NOMO-1 treated with DMSO at 0.1 percent for 48 hours (cell line): ENCODE data around the gene WNT16.
"Not testable (repeated sequence)": the region's sequence is repeated elsewhere in the genome, so short reads cannot be mapped to it uniquely, and the experiment has no call there.

Source experiments
- DNase-seq: peaks from one replicate; lab custom pipeline; 2025; ENCODE audit not compliant: unreplicated experiment; lab: John Stamatoyannopoulos, UW

Gene WNT16, protein sequence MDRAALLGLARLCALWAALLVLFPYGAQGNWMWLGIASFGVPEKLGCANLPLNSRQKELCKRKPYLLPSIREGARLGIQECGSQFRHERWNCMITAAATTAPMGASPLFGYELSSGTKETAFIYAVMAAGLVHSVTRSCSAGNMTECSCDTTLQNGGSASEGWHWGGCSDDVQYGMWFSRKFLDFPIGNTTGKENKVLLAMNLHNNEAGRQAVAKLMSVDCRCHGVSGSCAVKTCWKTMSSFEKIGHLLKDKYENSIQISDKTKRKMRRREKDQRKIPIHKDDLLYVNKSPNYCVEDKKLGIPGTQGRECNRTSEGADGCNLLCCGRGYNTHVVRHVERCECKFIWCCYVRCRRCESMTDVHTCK

DNA sequence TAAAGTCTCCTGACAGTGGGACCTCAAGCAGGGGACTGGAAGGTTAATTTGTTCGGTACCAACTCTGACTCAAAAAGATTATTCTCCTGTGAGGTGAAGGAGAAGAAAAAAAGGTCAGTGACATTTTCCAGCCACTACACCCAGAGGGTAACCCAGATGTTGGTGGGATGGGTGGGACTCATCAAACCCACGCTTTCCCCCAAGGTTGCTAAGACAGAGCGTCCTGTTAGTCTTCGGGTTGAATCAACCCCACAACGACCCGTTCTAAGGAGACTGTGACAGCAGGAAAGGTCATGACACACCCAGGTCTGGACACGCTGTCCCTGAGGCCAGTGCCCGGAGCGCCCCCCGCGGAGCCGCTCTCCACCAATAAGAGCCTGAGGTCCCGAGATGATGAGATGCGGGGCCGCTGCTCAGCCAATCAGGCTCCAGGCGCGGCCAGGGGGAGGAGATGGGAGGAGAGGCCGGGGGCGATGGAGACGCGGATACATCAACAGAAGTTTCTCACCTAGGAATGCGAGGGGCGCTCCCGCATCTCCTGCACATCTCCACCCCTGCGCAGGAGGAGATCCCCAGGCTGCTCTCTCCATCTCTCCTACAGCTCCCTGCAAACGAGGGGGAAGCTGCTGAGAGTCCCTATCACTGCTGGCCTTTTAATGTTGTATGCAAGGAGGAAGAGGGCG is at the start of gene WNT16:
Gene WNT16 (plus strand): TSS at position 493 of the 683 bp plus-strand sequence. CDS start 293 bp downstream, outside the sequence.
- DNase-seq = no peak

DNA sequence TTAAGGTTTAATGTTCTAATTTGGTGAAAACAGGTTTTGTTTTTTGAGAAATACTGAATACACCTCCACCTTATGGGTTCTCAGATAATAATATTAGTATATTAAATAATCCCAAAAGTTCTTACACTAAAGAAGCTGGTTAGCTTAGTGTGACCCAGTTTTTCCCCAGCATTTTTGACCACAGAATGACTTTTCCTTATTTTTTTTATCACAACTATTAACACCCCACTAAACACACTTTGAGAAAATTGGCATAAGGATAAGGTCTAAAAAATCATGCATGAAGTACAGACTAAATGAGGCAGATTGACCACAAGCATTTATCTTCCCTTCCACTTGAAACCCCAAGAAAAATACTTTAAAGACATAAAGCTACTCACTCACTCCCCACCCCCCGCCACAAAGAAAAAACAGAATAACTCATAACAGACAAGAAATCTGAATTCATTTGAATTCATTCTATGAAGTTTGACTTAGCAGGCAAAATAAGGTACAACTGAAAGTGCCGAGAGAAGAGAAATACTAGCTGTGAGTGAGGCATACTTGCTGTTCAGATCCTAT is 49.7 kb upstream of the WNT16 start:
- no peak for DNase-seq

DNA sequence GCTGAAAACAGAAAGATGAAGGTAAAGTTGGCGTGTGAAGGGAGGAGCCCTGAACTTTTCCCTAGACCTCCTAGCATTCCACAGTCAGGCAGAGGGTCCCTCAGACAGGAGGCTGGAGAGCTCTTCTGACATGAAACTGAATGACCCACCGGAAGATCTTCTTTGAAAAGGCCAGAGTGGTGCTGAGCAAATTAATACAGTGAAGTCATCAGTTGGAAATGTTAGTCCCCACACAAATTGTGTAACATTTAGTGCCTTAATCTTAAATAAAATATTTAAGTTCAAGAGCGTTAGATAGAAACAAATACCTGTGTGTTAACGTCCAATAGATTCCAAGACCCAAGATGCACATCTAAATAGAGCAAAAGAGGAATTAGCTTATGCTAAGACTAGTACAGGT is 49.0 kb upstream of the WNT16 start:
- no peak for DNase-seq

DNA sequence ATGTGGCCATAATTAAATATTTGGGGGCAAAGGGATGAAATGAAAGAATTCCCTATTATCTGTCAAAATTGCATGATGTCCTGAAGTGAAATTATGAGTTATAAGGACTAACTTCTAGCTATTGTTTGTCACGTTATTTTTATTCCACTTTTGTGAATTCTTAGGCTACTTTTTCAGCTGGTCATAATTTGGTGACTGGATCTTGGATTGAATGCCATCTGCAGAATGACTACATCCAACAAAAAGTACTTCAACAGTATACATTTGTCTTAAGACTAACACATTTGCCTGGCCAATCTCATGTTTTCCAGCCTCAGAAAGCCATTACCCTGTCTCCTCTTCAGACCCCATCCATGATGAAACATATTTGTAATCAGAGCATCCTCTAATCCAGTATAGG is 48.1 kb upstream of the WNT16 start:
- no peak for DNase-seq

DNA sequence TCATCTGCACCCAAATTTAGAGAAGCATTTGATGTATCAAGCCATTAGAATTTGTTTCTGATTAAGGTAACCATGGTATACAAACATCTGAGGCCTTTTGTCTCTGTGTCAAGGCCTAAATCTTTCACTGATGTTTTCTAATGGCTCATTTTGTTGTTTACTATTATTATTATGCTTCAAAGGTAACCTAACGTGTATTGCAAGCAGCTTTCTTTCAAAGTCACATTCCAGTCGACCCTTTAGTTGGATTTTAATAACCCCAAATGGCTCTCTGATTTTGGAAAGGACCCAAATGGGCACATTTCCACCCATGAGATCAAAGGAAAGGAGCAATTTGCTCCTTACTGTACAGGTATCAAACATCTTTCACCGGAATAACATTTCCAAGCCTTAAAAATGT is 46.7 kb upstream of the WNT16 start:
- DNase-seq = no peak

DNA sequence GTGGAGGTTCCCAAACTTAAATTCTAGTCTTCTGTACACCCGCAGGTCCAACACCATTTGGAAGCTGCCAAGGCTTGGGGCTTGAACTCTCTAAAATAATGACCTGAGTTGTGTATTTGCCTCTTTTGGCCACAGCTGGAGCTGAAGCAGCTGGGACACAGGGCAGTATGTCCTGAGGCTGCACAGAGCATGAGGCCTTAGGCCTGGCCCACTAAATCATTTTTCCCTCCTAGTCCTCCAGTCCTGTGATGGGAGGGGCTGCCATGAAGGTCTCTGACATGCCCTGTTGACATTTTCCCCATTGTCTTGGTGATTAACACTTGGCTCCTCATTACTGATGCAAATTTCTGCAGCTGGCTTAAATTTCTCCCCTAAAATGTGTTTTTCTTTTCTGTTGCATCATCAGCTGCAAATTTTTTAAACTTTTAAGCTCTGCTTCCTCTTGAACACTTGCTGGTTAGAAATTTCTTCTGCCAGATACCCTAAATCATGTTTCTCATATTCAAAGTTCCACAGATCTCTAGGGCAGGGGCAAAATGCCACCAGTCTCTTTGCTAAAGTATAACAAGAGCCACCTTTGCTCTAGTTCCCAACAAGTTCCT is 43.6 kb upstream of the WNT16 start:
- no peak for DNase-seq

DNA sequence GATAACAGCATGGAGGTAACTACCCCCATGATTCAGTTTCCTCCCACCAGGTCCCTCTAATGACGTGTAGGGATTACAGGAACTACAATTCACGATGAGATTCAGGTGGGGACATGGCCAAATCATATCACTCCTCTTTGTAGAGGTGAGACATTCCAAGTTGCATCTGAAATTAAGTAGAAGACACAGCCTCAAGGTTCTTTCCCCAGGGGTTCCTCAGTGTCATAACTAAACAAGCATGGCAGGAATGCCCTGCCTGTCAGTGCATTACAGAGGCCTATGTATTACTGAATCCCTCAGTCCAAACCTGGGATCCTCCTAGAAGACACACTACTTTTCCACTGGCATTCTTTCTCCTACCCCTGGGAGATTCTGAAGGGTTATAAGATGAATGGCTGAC is 42.6 kb upstream of the WNT16 start:
- DNase-seq = no peak

DNA sequence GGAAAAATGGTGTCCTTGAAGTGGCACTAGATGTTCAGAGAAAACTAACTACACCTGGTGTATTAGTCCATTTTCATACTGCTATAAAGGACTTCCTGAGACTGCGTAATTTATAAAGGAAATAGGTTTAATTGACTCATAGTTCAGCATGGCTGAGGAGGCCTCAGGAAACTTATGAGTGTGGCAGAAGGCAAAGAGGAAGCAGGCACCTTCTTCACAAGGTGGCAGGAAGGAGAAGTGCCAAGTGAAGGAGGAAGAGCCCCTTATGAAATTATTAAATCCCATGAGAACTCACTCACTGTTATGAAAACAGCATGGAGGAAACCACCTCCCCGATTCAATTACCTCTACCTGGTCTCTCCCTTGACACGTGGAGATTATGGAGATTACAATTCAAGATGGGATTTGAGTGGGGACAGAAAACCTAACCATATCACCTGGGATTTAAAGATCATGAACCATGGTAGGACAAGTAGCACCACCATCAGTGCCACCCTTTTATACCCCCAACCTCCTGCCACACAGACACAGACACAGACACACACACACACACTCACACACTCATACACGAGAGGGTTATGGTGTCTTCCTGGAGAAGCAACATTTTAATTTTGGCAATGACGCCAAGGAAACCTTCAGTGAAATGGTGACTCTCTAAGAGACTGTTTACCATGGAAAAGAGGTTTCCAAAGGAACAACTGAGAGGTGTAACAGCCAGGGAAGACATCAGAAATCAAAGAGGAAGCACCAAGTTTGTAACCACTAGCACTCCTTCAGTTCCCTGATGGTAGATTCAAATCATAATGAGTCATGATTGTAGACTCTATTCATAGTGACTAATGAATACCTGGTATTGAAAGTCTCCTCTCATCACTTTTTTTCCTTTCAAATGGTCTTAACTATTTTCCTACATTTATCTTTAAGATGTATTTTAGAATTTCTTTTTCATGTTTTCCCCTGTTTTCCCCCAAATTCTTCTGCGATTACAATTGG is 41.8 kb upstream of the WNT16 start:
- DNase-seq = peak; percentile 0

DNA sequence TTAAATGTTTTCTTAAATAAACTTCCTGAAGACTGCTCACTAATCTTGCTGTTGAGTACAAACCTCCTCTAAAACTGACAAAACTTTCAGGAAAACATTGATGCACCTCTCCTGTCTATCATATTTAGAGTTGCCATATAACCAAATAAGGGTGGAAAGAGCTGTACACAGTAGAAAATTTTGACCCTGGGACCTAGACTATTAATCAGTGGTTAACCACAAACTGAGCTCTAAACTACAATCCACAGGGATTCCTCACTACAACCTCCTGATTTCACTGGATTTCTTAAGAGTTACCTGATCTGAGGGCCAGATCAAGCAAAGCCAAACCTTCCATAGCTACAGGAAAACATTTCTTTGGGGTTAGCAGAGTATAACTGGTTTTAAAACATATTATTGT is 39.9 kb upstream of the WNT16 start:
- DNase-seq = no peak

DNA sequence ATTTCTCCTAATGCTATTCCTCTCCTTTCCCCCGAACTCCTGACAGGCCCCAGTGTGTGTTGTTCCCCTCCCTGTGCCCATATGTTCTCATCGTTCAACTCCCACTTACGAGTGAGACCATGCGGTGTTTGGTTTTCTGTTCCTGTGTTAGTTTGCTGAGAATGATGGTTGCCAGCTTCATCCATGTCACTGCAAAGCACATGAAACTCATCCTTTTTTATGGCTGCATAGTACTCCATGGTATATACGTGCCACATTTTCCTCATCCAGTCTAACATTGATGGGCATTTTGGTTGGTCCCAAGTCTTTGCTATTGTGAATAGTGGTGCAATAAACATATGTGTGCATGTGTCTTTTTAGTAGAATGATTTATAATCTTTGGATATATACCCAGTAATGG is 38.9 kb upstream of the WNT16 start:
- not testable (repeated sequence) for DNase-seq

DNA sequence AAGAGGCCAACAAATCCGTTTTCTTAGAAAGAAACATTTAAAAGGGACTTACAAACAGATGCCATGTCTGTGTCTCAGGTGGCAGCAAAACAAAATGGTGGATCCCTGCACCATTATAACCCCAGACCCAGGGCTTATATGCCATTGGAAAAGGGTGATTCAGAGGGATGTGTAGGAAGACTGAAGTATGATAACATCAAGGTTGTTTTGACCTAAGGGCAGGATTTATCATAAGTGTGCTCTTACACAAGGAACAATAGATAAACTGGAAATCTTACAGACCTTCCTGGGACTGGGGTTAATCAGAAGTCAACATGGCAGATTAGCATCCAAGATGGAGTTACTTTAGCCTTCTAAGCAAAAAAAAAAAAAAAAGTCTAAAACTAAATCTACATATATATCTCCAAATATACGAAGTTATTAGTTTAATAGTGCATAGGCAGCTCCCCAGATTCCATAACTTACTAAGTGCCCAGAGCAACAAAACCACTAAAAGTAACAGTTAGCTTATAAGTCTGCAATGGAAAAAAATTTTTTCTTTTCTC is 34.3 kb upstream of the WNT16 start:
- no peak for DNase-seq

DNA sequence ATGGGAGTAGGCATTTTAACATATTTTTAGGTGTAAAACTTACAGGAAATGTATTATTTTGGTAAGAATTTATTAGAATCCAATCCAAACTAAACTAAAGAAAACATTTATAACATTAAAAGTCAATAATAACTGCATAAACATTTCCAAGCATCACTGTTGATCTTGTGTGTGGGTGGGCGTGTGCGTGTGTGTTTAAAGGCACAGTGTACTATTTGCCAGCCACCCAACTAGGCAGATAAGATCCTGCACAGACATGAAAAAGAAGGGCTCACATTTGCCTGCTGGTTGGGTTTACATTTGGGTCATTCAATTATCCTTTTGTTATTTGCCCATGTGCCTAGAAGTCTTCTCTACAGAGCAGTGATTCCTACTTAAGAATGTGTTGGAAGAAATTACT is 31.0 kb upstream of the WNT16 start:
- DNase-seq = no peak

DNA sequence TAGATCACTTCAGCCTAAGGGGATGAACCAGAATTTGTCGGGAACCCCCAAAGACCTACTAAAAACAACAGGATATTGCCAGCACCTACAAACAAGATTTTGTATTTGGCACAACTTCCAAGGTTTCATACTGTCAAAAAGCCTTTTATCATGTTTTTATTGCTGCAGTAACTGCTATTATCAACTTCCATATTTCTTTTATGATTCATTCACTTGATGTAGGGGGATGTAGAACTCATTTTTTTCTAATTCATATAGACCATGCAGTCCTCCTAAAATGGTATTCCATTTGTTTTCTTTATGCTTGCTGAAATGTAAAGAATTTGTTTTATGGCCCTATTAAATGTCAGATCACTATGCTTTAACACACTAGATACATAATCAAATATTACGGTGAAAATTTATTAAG is 30.0 kb upstream of the WNT16 start:
- no peak for DNase-seq

DNA sequence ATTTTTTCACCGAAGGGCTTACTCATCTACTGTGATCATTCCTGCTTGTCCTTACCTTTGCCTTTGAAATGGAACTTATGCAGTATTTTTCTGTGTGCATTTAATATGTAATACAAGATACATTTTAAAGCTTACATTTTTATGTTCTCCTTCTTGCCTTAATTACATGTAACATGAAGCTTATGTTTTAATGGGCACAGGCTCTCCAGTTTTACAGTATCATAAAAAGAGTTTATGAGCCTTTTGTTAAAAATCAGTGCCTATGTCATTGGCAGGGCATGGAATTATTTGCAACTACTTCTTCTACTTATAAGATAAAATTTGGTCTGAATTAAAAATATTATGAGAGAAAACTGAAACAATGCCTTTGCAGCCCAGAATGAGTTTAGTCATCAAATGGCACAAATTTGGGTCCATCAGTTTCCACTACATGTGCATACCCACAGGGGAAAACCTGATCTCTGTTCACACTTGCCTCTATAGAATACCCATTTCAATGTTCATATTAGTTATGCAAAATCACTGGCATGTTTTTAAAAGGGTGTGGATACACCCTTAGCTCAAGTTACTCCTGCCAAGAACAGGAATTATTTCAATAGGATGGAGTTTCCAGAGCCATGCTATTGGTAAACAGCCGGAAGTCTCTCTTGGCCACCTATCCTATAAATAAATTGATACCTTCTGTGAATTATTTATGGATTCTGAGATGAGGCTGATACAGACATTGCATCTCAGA is 27.9 kb upstream of the WNT16 start:
- no peak for DNase-seq

DNA sequence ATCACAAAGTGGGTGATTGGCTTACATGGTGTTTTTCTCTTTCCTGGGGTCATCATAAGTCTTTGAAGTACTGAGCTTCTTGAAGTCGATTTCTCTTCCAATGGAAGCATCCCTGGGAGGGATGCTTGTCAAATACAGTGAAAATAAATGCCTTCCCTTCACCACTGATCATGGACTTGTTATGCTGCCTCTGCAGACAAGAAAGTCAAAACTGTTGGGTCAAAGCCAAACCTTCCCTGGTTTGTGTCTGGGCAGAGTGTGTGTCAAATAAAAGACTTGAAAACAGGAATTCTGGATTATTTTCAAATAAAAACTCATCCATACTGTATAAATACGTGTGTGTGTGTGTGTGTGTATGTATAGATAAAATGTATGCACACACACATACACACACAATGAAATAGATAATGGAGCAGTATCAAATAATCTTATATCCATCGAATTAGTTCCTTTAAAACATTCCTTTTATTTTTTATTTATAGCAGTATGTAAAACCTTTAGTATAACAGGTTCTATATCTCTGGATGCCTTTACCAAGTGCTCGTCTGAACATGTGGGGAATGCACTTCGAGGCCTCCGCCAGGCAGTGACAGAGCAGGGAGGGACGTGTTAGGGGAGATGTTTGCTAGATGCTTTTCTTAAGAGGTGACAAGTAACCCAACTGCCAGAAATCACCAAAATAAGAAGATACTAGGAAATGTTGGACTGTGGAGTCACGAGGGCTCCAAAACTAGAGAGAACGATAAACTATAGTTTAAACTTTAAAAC is 27.2 kb upstream of the WNT16 start:
- no peak for DNase-seq

DNA sequence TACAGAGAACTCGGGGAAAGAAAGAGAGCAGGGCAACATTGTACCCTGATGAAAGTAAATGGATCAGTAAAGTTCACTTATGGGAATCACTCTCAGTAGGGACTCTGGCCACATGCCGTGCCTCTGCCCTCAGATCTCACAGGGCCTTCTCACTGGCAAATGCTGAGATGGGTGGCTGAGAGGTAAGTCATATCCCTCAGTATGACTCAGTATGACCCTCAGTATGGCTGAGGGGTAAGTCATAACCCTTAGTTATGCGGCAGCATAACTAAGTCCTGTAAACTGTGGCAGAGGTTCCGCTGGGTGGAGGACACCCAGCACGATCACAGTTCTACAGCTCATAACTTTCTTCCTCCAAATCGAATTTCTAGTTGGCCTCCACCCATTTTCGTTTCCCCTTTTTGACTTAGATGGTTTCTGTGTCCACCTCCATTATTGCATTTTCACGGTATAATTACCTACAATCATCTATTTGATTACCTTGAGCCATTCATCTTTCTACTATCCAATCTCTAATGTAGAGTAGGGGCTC is 26.5 kb upstream of the WNT16 start:
- peak; percentile 64 for DNase-seq

DNA sequence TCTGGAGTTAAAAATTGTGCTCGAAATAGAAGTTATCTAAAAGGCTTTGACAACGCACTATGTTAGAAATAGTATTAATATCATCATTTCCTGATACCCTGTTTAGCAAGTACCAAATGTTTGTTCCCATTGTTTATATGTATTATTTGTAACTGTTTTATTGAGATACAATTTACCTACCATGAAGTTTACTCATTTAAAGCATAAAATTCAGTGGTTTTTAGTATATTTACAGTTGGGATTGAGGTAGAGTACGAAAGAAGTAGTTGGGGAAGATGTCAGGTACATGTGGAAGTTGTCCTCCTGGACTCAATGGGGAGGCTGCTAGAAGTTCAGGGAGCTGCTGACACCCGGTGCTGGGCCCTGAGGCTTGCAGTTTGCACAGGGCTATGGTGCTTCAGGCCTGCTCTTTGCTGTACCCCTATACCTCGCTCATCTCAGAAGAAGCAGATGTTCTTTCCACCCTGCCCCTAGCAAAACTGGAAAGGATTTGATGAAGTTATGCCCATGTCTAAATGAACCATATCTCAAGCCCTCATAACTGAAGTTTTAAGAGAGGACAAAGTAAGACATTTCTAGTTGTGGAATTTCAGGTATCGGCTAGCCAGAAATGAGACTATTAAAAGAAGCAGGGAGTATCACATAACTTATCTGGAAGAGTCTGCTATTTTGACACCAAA is 25.2 kb upstream of the WNT16 start:
- no peak for DNase-seq

DNA sequence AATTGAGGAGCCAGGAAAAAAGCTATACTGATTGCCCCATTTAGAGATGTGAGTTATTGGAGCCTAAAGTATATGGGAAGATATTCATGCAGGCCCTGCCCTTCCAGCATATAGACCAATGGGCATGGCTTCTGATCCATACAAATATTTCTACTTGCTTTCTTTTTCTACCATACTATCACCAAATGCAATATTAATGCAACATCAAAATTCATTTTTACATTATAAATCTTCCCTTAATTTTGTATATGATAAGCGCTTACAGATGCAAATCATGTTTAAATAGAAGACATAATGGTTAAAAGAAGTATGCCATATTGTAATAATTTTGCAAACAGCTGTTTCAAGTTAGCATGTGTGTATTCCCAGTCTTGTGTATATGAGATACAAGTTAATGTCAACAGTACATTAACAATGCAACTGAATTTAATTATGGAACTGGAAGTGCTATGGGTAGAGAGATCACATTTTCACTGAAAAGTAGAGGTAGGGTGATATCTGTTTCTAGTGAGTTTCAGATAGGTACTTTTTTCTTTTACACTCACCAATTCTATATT is 24.6 kb upstream of the WNT16 start:
- DNase-seq = no peak
